H9 (cell line): Measurements from ENCODE around the gene ANKS3. TPM values are rescaled to one million over a fixed set of nuclear protein-coding genes. Genes with fewer than 3 reads are reported as not detected.

Experiments used
- DNase-seq: peaks from one replicate; pipeline ENCODE4 v3.0.0-alpha.2; 2017
- H2AFZ ChIP-seq: one replicate; pipeline ENCODE4 v1.6.1; 2013; ENCODE audit warnings: mild to moderate bottlenecking, low read length, control low read depth, moderate library complexity
- H2AK5ac ChIP-seq: 2 replicates; pipeline ENCODE4 v1.6.1; 2013; ENCODE audit warnings: low read length, control low read depth, mixed read lengths; ENCODE audit not compliant: insufficient read length
- H2BK120ac ChIP-seq: one replicate; pipeline ENCODE4 v1.6.1; 2013; ENCODE audit warnings: low read depth, mild to moderate bottlenecking, low read length, control low read depth, inconsistent platforms; ENCODE audit not compliant: poor library complexity, severe bottlenecking
- H2BK12ac ChIP-seq: 2 replicates; pipeline ENCODE4 v1.6.1; 2013; ENCODE audit warnings: low read length, control low read depth, mixed read lengths, low read depth; ENCODE audit not compliant: insufficient read length
- H2BK15ac ChIP-seq: 2 replicates; pipeline ENCODE4 v1.6.1; 2013; ENCODE audit warnings: low read depth, low read length, control low read depth
- H2BK20ac ChIP-seq: one replicate; pipeline ENCODE4 v1.6.1; 2013; ENCODE audit warnings: low read depth, mild to moderate bottlenecking, low read length, control low read depth, inconsistent platforms; ENCODE audit not compliant: poor library complexity, severe bottlenecking
- H2BK5ac ChIP-seq: 2 replicates; pipeline ENCODE4 v1.6.1; 2013; ENCODE audit warnings: low read length, control low read depth, mixed read lengths; ENCODE audit not compliant: insufficient read length
- H3K14ac ChIP-seq: 2 replicates; pipeline ENCODE4 v1.6.1; 2013; ENCODE audit warnings: low read length, control low read depth; ENCODE audit not compliant: insufficient read depth
- H3K18ac ChIP-seq: 2 replicates; pipeline ENCODE4 v1.6.1; 2013; ENCODE audit warnings: low read depth, mild to moderate bottlenecking, mixed read lengths, low read length, control low read depth; ENCODE audit not compliant: insufficient read length
- H3K23ac ChIP-seq: 2 replicates; pipeline ENCODE4 v1.6.1; 2013; ENCODE audit warnings: low read length, control low read depth, mixed read lengths, low read depth; ENCODE audit not compliant: insufficient read length
- H3K23me2 ChIP-seq: 2 replicates; pipeline ENCODE4 v1.6.1; 2013; ENCODE audit warnings: low read depth, mild to moderate bottlenecking, mixed read lengths, low read length, control low read depth; ENCODE audit not compliant: insufficient read length, poor library complexity, severe bottlenecking
- H3K27ac ChIP-seq: 2 replicates; pipeline ENCODE4 v1.5.1; 2013; ENCODE audit warnings: low read length, control low read depth, mixed read lengths, low read depth; ENCODE audit not compliant: insufficient read length
- H3K27me3 ChIP-seq: 2 replicates; pipeline ENCODE4 v1.6.1; 2013; ENCODE audit warnings: low read length, control low read depth, inconsistent platforms; ENCODE audit not compliant: insufficient read depth
- H3K4ac ChIP-seq: 2 replicates; pipeline ENCODE4 v1.6.1; 2013; ENCODE audit warnings: low read depth, mild to moderate bottlenecking, control low read depth, inconsistent platforms, low read length, moderate library complexity
- H3K4me1 ChIP-seq: 2 replicates; pipeline ENCODE4 v1.6.1; 2013; ENCODE audit warnings: low read length, control low read depth, inconsistent platforms; ENCODE audit not compliant: insufficient read depth
- H3K4me2 ChIP-seq: 2 replicates; pipeline ENCODE4 v1.6.1; 2013; ENCODE audit warnings: low read length, control low read depth, mixed read lengths; ENCODE audit not compliant: insufficient read length, insufficient read depth
- H3K56ac ChIP-seq: 2 replicates; pipeline ENCODE4 v1.6.1; 2013; ENCODE audit warnings: low read depth, mild to moderate bottlenecking, mixed read lengths, low read length, control low read depth; ENCODE audit not compliant: insufficient read length
- H3K79me1 ChIP-seq: 2 replicates; pipeline ENCODE4 v1.6.1; 2013; ENCODE audit warnings: low read depth, mild to moderate bottlenecking, moderate library complexity, low read length, control low read depth, inconsistent platforms; ENCODE audit not compliant: insufficient read depth, poor library complexity, severe bottlenecking
- H3K79me2 ChIP-seq: 2 replicates; pipeline ENCODE4 v1.6.1; 2013; ENCODE audit warnings: low read length, control low read depth, inconsistent platforms; ENCODE audit not compliant: insufficient read depth
- H3K9ac ChIP-seq: 2 replicates; pipeline ENCODE4 v1.6.1; 2013; ENCODE audit warnings: low read length, control low read depth, mixed read lengths; ENCODE audit not compliant: insufficient read length; ENCODE audit errors: extremely low read depth
- H3K9me3 ChIP-seq: one replicate; pipeline ENCODE4 v1.6.1; 2013; ENCODE audit warnings: low read depth, low read length, inconsistent platforms; ENCODE audit not compliant: control insufficient read depth
- H3T11ph ChIP-seq: one replicate; pipeline ENCODE4 v1.6.1; 2013; ENCODE audit warnings: mild to moderate bottlenecking, low read length, control low read depth, inconsistent platforms
- H4K20me1 ChIP-seq: one replicate; pipeline ENCODE4 v1.6.1; 2013; ENCODE audit not compliant: control insufficient read depth, insufficient read length, insufficient read depth
- H4K5ac ChIP-seq: 2 replicates; pipeline ENCODE4 v1.6.1; 2013; ENCODE audit warnings: low read depth, mild to moderate bottlenecking, mixed read lengths, low read length, control low read depth; ENCODE audit not compliant: insufficient read length
- H4K8ac ChIP-seq: replicated peaks from 2 replicates; pipeline ENCODE4 v1.6.1; 2013; ENCODE audit warnings: low read length, control low read depth, mixed read lengths, low read depth; ENCODE audit not compliant: insufficient read length
- H4K91ac ChIP-seq: 2 replicates; pipeline ENCODE4 v1.6.1; 2013; ENCODE audit warnings: low read depth, mild to moderate bottlenecking, moderate library complexity, mixed read lengths, low read length, control low read depth; ENCODE audit not compliant: insufficient read length
- H3K27ac Mint-ChIP-seq, 3 experiments: 2 replicates in 2 of 3; 3 replicates in 1 of 3; pipeline ENCODE4 v1.8.0; 2020 to 2021; ENCODE audit warnings: mixed read lengths in 3 of 3, mild to moderate bottlenecking in 1 of 3, moderate library complexity in 1 of 3
- H3K27me3 Mint-ChIP-seq: 2 replicates; pipeline ENCODE4 v1.8.0; 2021; ENCODE audit warnings: low read depth, mild to moderate bottlenecking, moderate library complexity, mixed read lengths
- H3K36me3 Mint-ChIP-seq, 3 experiments: 2 replicates in 2 of 3; 3 replicates in 1 of 3; pipeline ENCODE4 v1.8.0; 2020 to 2021; ENCODE audit warnings: low read depth in 3 of 3, mixed read lengths in 3 of 3; ENCODE audit not compliant: insufficient read depth in 1 of 3
- H3K4me1 Mint-ChIP-seq, 2 experiments: 2 replicates each; pipeline ENCODE4 v1.8.0; 2020; ENCODE audit warnings: mixed read lengths in 2 of 2
- H3K4me3 Mint-ChIP-seq, 2 experiments: 2 replicates in 1 of 2; 3 replicates in 1 of 2; pipeline ENCODE4 v1.8.0; 2020 to 2021; ENCODE audit warnings: mild to moderate bottlenecking in 2 of 2, mixed read lengths in 2 of 2, moderate library complexity in 1 of 2
- H3K9me3 Mint-ChIP-seq, 2 experiments: 2 replicates in 1 of 2; 3 replicates in 1 of 2; pipeline ENCODE4 v1.8.0; 2020; ENCODE audit warnings: mild to moderate bottlenecking in 2 of 2, mixed read lengths in 2 of 2, moderate library complexity in 1 of 2
- WGBS: extraction: QIAGEN DNeasy Blood & Tissue Kit; methylation state at CpG from one replicate; pipeline ENCODE4 v1.1.7; 2013; ENCODE audit warnings: missing lambda C conversion rate, low lambda C conversion rate, mixed read lengths; ENCODE audit not compliant: insufficient read length; ENCODE audit errors: extremely low coverage; 5-methylcytosine and 5-hydroxymethylcytosine counted together
- total RNA-seq: library from RNA; stranded (reverse); gene quantifications from 2 replicates; pipeline ENCODE4 v1.2.1, GENCODE V29; 2021
- TF ChIP-seq, protein P1 (sequence below): fragments of 200-600 bp; sonication (generic); conservative IDR thresholded peaks from 3 replicates; pipeline ENCODE4 v1.8.0; 2021; ENCODE audit warnings: antibody characterized with exemption, mild to moderate bottlenecking

Gene ANKS3
- total RNA-seq, 1 experiment from 2014 or later: 32.0 TPM

DNA sequence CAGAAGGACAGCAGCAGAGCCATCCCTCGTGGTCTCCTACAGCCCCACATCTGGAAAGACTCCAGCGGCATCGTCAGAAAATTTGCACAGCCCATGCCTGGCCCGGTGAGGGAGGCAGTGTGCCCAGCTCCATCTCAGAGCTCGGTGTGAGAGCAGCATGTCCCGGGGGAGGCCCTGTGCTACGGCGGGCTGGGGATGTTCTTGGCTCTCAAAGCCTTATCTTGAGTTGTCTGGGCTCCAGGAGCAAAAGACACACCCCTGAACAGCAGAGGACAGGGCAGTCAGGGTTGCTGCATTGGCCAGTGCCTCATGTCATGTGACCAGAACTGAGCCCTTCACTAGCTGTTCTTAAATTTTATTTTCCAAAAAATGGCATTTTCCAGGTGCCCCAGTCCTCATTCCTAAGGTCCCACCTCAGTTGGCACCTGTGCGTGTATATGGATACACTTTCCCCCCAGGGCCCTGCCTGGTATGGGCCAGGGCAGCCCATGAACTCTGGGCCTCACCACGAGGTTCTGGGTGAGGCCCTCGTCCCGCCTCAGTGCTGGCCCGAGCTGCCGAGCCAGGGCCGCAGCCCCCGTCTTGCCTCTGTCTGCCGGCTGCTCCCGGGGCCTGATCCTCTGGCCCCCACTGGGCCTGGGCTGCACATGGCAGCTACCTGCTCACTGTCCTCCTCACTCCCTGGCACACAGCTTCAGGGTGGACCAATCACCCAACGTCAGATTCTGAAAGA is 37.7 kb downstream of the ANKS3 start:
- H2BK15ac ChIP-seq: no peak overlapping the region
- H3K4ac ChIP-seq: no peak overlapping the region
- no peak overlapping the region for H2BK12ac ChIP-seq
- H3K14ac ChIP-seq: no peak overlapping the region
- H3K27ac ChIP-seq: no peak overlapping the region
- no peak overlapping the region for H2BK20ac ChIP-seq
- H3K36me3 Mint-ChIP-seq: peaks cover 14 to 52% (median 41%) of the 10 kb centered on the region in 3 experiments; a peak in 6 of 7 replicates
- no peak overlapping the region for H2AK5ac ChIP-seq
- H3K79me2 ChIP-seq: no peaks in the 10 kb centered on the region
- no peaks in the 10 kb centered on the region for H3K9me3 Mint-ChIP-seq
- DNase-seq: no peak
- no peak overlapping the region for H2BK120ac ChIP-seq
- no peak overlapping the region for H2AFZ ChIP-seq
- no peak overlapping the region for H3K23ac ChIP-seq
- H3K27me3 ChIP-seq: no peaks in the 10 kb centered on the region
- H3K9me3 ChIP-seq: no peaks in the 10 kb centered on the region
- H3K79me1 ChIP-seq: no peaks in the 10 kb centered on the region
- H3K4me1 Mint-ChIP-seq: peaks cover 2 to 3% of the 10 kb centered on the region in 2 experiments; a peak in 2 of 4 replicates
- H4K20me1 ChIP-seq: no peaks in the 10 kb centered on the region
- no peak overlapping the region for H3K9ac ChIP-seq
- no peak overlapping the region for H3T11ph ChIP-seq
- H2BK5ac ChIP-seq: no peak overlapping the region
- WGBS: no CpG with 5 or more reads among the region's 19 CpGs
- no peak overlapping the region for H4K5ac ChIP-seq
- no peak overlapping the region for H4K8ac ChIP-seq
- no peak overlapping the region for H3K56ac ChIP-seq
- peaks cover 3% of the 10 kb centered on the region for H3K23me2 ChIP-seq
- TF ChIP-seq, protein P1, sequence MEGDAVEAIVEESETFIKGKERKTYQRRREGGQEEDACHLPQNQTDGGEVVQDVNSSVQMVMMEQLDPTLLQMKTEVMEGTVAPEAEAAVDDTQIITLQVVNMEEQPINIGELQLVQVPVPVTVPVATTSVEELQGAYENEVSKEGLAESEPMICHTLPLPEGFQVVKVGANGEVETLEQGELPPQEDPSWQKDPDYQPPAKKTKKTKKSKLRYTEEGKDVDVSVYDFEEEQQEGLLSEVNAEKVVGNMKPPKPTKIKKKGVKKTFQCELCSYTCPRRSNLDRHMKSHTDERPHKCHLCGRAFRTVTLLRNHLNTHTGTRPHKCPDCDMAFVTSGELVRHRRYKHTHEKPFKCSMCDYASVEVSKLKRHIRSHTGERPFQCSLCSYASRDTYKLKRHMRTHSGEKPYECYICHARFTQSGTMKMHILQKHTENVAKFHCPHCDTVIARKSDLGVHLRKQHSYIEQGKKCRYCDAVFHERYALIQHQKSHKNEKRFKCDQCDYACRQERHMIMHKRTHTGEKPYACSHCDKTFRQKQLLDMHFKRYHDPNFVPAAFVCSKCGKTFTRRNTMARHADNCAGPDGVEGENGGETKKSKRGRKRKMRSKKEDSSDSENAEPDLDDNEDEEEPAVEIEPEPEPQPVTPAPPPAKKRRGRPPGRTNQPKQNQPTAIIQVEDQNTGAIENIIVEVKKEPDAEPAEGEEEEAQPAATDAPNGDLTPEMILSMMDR: no peak
- no peak overlapping the region for H4K91ac ChIP-seq
- no peak overlapping the region for H3K4me2 ChIP-seq
- no peaks in the 10 kb centered on the region for H3K4me1 ChIP-seq
- no peak overlapping the region for H3K27ac Mint-ChIP-seq
- no peak overlapping the region for H3K4me3 Mint-ChIP-seq
- H3K18ac ChIP-seq: no peak overlapping the region
- peaks cover 2% of the 10 kb centered on the region; the same call in 1 of the 2 replicates for H3K27me3 Mint-ChIP-seq
